HL-60 (cell line): Measurements from ENCODE around the gene GABRB1.

ENCODE experiments used
- DNase-seq, 2 experiments: peaks; one replicate each; pipeline ENCODE4 v3.0.0-alpha.2; 2010 to 2020; ENCODE audit warnings: low read depth in 1 of 2, low spot score in 1 of 2
- H3K27ac ChIP-seq: fragments of 250-450 bp; sonication (Bioruptor Pico); replicated peaks from 2 replicates; pipeline ENCODE4 v1.5.1; 2020; ENCODE audit warnings: mild to moderate bottlenecking, moderate library complexity
- H3K27me3 ChIP-seq: fragments of 250-450 bp; sonication (Bioruptor Pico); 2 replicates; pipeline ENCODE4 v1.5.1; 2021; ENCODE audit warnings: mild to moderate bottlenecking, moderate library complexity; ENCODE audit not compliant: insufficient read depth, poor library complexity, severe bottlenecking
- H3K4me3 ChIP-seq: replicated peaks from 2 replicates; pipeline ENCODE4 v1.5.1; 2011; ENCODE audit warnings: mild to moderate bottlenecking, control low read depth, low read length; ENCODE audit not compliant: insufficient read depth
- GABPA ChIP-seq: IDR thresholded peaks from 2 replicates; pipeline ENCODE4 v1.6.1; 2012; ENCODE audit warnings: low read depth
- POLR2AphosphoS5 ChIP-seq: IDR thresholded peaks from 2 replicates; pipeline ENCODE4 v1.6.1; 2012; ENCODE audit warnings: low read depth
- SPI1 ChIP-seq: IDR thresholded peaks from 2 replicates; pipeline ENCODE4 v1.6.1; 2012; ENCODE audit warnings: low read depth, mild to moderate bottlenecking, borderline replicate concordance
- TF ChIP-seq, protein P1 (sequence below): IDR thresholded peaks from one replicate; pipeline ENCODE4 v1.5.1; 2011; ENCODE audit warnings: low read length, control low read depth, inconsistent platforms; ENCODE audit not compliant: insufficient read depth
- TF ChIP-seq, protein P2 (sequence below): IDR thresholded peaks from 2 replicates; pipeline ENCODE4 v1.6.1; 2012; ENCODE audit warnings: low read depth; ENCODE audit not compliant: insufficient replicate concordance

Gene GABRB1

DNA sequence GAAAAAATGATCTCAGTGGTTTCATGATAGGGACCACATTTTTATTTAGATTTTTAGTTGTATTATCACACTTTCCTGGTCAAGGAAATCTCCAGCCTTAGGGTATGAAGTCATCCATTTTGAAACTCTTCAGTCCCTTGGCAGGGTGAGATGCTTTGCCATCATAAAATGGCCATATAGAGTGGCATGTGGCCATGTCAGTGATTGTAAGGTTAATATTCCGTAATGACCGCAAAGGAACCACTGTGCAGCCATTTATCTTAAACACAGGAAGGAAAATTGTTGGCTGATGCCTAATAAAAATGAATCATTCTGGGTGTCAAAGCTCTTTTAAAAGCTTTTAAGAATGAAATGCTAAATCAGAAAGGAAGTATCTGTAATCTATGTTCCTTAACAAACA is 396.6 kb downstream of the GABRB1 start:
- Histone ChIP-seq H3K27me3 (no peaks in the 10 kb centered on the region), H3K27ac (no peak overlapping the region), H3K4me3 (no peak overlapping the region)
- no peak for TF ChIP-seq GABPA
- TF ChIP-seq, protein P1, sequence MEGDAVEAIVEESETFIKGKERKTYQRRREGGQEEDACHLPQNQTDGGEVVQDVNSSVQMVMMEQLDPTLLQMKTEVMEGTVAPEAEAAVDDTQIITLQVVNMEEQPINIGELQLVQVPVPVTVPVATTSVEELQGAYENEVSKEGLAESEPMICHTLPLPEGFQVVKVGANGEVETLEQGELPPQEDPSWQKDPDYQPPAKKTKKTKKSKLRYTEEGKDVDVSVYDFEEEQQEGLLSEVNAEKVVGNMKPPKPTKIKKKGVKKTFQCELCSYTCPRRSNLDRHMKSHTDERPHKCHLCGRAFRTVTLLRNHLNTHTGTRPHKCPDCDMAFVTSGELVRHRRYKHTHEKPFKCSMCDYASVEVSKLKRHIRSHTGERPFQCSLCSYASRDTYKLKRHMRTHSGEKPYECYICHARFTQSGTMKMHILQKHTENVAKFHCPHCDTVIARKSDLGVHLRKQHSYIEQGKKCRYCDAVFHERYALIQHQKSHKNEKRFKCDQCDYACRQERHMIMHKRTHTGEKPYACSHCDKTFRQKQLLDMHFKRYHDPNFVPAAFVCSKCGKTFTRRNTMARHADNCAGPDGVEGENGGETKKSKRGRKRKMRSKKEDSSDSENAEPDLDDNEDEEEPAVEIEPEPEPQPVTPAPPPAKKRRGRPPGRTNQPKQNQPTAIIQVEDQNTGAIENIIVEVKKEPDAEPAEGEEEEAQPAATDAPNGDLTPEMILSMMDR: no peak
- TF ChIP-seq, protein P2, sequence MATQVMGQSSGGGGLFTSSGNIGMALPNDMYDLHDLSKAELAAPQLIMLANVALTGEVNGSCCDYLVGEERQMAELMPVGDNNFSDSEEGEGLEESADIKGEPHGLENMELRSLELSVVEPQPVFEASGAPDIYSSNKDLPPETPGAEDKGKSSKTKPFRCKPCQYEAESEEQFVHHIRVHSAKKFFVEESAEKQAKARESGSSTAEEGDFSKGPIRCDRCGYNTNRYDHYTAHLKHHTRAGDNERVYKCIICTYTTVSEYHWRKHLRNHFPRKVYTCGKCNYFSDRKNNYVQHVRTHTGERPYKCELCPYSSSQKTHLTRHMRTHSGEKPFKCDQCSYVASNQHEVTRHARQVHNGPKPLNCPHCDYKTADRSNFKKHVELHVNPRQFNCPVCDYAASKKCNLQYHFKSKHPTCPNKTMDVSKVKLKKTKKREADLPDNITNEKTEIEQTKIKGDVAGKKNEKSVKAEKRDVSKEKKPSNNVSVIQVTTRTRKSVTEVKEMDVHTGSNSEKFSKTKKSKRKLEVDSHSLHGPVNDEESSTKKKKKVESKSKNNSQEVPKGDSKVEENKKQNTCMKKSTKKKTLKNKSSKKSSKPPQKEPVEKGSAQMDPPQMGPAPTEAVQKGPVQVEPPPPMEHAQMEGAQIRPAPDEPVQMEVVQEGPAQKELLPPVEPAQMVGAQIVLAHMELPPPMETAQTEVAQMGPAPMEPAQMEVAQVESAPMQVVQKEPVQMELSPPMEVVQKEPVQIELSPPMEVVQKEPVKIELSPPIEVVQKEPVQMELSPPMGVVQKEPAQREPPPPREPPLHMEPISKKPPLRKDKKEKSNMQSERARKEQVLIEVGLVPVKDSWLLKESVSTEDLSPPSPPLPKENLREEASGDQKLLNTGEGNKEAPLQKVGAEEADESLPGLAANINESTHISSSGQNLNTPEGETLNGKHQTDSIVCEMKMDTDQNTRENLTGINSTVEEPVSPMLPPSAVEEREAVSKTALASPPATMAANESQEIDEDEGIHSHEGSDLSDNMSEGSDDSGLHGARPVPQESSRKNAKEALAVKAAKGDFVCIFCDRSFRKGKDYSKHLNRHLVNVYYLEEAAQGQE: no peak
- TF ChIP-seq SPI1: no peak
- TF ChIP-seq POLR2AphosphoS5: no peak
- DNase-seq: no peak

- no peak for DNase-seq
- Histone ChIP-seq H3K27me3 (no peaks in the 10 kb centered on the region), H3K27ac (no peak overlapping the region), H3K4me3 (no peak overlapping the region)
- TF ChIP-seq, protein P2: no peak
- TF ChIP-seq POLR2AphosphoS5 (no peak), SPI1 (peak; percentile 52; the same call in 1 of the 2 replicates), GABPA (no peak)
- TF ChIP-seq, protein P1: no peak
Measured at GRCh38 chr4:47432749-47433148, 401.4 kb downstream of the GABRB1 start.

DNA sequence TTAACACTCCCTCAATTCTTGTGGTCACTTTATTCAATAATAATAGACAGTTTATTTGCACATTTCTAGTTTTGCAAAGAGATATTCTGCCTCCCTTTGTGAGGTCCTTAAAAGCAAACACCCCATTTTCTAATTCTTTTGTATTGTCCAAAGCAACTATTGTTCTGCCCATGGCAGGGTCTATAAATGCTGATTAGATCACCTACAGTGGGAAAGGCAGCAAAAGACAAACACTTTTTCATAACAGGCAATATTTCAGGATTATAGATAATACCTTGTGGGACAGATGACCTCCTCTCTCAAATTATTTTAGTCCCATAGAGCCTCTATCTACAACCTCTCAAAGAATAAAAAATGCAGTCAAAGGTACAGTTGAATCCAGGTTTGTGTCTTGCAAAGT is 403.6 kb downstream of the GABRB1 start:
- H3K4me3 ChIP-seq: no peak overlapping the region
- no peak overlapping the region for H3K27ac ChIP-seq
- H3K27me3 ChIP-seq: no peaks in the 10 kb centered on the region
- no peak for DNase-seq
- TF ChIP-seq, protein P1: no peak
- TF ChIP-seq POLR2AphosphoS5: no peak
- TF ChIP-seq, protein P2: no peak
- no peak for TF ChIP-seq GABPA
- TF ChIP-seq SPI1: no peak
